ENCODE measurements around the gene OR2Y1.
"Not testable (repeated sequence)": the region's sequence is repeated elsewhere in the genome, so short reads cannot be mapped to it uniquely, and the experiment has no call there.

OR2Y1 gene

GRCh38 chr5:180775624-180776023 lies 35.8 kb upstream of the OR2Y1 start:
- no peak overlapping the region for H3K4me3 ChIP-seq (ENCODE audit: low read depth, low read length)
- no peak for DNase-seq (ENCODE audit: low read depth)
- TF ChIP-seq CTCF (IDR thresholded peaks at IDR 0.05; ENCODE audit: low read depth, low read length, missing control alignments) = no peak

- no peak for DNase-seq (ENCODE audit: low read depth)
- no peak overlapping the region for H3K4me3 ChIP-seq (ENCODE audit: low read depth, low read length)
- TF ChIP-seq CTCF (IDR thresholded peaks at IDR 0.05; ENCODE audit: low read depth, low read length, missing control alignments) = no peak
These were observed 32.0 kb upstream of the OR2Y1 start for GRCh38 chr5:180771839-180772238.

GRCh38 chr5:180769821-180770220 lies 30.0 kb upstream of the OR2Y1 start:
- DNase-seq (ENCODE audit: low read depth) = no peak
- no peak overlapping the region for H3K4me3 ChIP-seq (ENCODE audit: low read depth, low read length)
- TF ChIP-seq CTCF (IDR thresholded peaks at IDR 0.05; ENCODE audit: low read depth, low read length, missing control alignments) = no peak

- DNase-seq (ENCODE audit: low read depth) = no peak
- TF ChIP-seq CTCF (IDR thresholded peaks at IDR 0.05; ENCODE audit: low read depth, low read length, missing control alignments) = no peak
- no peak overlapping the region for H3K4me3 ChIP-seq (ENCODE audit: low read depth, low read length)
These were observed 15.7 kb upstream of the OR2Y1 start for GRCh38 chr5:180755601-180756000.

GRCh38 chr5:180744253-180744652 lies 4.4 kb upstream of the OR2Y1 start:
- no peak for DNase-seq (ENCODE audit: low read depth)
- TF ChIP-seq CTCF (IDR thresholded peaks at IDR 0.05; ENCODE audit: low read depth, low read length, missing control alignments) = no peak
- H3K4me3 ChIP-seq (ENCODE audit: low read depth, low read length) = no peak overlapping the region

GRCh38 chr5:180742727-180743126 lies 2.9 kb upstream of the OR2Y1 start:
- H3K4me3 ChIP-seq (ENCODE audit: low read depth, low read length) = no peak overlapping the region
- no peak for DNase-seq (ENCODE audit: low read depth)
- no peak for TF ChIP-seq CTCF (IDR thresholded peaks at IDR 0.05; ENCODE audit: low read depth, low read length, missing control alignments)

GRCh38 chr5:180740953-180741352 lies 1.1 kb upstream of the OR2Y1 start:
- not testable (repeated sequence) for H3K4me3 ChIP-seq (ENCODE audit: low read depth, low read length); DNase-seq (ENCODE audit: low read depth)

GRCh38 chr5:180739271-180739670 lies 587 bp downstream of the OR2Y1 start:
- H3K4me3 ChIP-seq (ENCODE audit: low read depth, low read length) = no peak overlapping the region
- no peak for DNase-seq (ENCODE audit: low read depth)
- TF ChIP-seq CTCF (IDR thresholded peaks at IDR 0.05; ENCODE audit: low read depth, low read length, missing control alignments) = no peak
